ENCODE results near the gene TIMM21.

TIMM21 gene, protein sequence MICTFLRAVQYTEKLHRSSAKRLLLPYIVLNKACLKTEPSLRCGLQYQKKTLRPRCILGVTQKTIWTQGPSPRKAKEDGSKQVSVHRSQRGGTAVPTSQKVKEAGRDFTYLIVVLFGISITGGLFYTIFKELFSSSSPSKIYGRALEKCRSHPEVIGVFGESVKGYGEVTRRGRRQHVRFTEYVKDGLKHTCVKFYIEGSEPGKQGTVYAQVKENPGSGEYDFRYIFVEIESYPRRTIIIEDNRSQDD

DNA sequence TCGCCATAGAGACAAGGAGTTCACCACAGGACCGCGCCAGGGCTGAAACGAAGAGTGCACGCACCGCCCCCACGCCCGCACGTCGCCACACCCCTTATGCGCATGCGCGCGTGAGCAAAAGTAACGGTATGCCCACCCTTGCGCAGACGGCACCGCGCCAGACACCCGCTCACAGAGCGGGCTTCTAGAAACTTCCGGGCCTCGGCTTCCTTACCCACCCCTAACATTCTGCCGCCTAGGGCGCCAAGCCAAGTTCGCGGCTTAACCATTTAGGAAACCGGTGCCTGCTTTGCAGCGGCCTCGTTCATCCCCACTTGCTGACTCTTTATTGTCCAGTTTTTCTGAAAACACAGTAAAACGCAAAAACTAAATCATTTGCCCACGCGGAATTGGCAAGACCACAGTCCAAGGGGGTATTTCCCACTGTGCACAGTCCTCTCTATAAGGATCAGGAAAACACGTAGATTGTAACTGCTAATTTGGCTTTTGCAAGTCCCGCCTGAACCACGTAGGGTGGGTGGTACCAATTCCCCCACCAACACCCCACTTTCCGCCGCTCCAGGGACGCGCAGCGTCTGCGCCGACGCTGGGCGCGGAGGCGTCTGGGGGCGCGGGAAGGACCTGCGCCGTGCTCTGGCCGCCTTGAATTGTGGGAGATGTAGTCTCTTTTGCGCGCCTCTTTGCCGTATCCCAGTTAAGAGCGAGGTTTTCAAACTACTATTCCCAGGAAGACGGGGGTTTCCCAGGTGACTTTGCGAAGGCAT is at the start of gene TIMM21, which contains the start of gene FBXO15:
TSS of gene TIMM21 (plus strand) at position 745 of the 764 bp plus-strand sequence. CDS start 286 bp downstream, outside the sequence.
TSS of gene FBXO15 (minus strand) at position 56 of the 764 bp plus-strand sequence. CDS start at position 7, 49 bp downstream.
- DNase-seq (ENCODE audit: low spot score) = peak; percentile 95

DNA sequence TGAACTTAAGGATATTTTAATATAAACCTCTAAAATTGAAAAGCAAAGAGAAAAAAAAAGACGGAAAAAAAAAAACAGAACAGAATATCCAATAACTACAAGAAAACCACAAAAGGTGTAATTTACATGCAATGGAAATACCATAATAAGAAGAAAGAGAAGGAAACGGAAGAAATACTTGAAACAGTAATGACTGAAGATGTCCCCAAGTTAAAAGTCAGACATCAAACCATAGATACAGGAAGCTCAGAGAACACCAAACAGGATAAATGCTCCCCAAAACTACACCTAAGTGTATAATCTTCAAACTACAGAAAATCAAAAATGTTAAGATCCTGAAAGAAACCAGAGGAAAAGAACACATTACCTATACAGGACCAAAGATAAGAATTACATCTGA is 39.9 kb upstream of the TIMM21 start:
- no peak for DNase-seq (ENCODE audit: low spot score)

DNA sequence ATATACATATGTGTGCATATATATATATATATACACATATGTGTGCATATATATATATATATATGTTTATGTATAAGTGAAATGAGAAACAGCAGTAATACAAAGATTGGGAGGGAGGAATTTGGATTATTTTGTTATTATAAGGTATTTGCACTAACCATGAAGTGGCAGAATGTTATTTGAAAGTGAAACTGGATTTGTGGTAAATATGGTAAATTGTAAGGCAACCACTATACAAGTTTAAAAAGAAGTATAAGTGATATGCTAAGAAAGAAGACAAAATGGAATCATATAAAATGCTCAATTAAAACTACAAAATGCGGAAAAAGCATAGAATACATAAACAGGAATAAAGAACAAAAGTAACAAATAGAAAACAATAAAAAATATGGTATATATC is 38.2 kb upstream of the TIMM21 start:
- no peak for DNase-seq (ENCODE audit: low spot score)

DNA sequence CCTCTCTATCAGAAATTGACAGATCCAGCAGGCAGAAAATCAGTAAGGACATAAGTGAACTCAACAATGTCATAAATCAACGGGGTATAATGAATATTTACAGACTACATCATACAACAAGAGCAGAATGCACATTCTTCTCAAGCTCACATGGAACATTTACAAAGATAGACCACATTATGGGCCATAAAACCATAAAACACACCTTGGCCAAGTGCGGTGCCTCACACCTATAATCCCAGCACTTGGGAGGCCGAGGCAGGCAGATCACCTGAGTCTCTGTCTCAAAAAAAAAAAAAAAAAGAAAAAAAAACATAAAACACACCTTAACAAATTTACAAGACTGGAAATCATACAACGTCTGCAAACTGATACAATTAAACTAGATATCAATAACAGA is 37.3 kb upstream of the TIMM21 start:
- DNase-seq (ENCODE audit: low spot score) = no peak

DNA sequence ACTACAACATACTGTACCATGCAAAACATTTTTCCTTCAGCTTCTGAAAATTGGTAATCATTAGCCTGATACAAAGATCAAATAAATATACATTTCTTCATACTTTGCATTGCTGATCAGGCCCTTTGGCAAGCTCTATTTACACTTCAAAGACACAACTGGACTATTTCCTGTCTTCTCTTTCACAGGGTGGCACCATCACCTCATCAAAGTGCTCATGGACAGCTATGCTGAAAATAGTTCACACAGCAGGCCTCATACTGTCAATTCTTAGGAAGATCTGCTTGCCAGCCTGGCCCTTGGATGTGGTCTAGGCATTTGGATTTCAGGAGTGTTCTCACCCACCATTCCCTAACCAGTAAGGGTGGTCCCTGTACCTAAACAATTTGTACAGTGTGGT is 34.6 kb upstream of the TIMM21 start:
- peak; percentile 30 for DNase-seq (ENCODE audit: low spot score)

DNA sequence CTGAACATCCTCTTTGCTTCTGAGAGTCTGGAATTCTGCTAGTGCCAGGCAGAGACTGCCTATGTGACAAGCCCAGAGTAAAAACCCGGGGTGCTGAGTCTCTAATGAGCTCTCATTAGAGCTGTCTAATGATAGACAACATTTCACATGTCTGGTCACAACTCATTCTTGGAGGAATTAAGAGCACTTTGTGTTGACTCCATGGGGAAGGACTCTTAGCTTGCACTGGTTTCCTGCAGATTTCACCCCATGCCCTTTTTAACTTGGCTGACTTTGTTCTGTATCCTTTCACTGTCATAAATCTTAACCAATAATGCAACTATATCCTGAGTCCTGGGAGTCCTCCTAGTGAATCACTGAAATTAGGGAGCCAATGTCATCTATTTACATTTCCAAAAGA is 34.2 kb upstream of the TIMM21 start:
- no peak for DNase-seq (ENCODE audit: low spot score)

DNA sequence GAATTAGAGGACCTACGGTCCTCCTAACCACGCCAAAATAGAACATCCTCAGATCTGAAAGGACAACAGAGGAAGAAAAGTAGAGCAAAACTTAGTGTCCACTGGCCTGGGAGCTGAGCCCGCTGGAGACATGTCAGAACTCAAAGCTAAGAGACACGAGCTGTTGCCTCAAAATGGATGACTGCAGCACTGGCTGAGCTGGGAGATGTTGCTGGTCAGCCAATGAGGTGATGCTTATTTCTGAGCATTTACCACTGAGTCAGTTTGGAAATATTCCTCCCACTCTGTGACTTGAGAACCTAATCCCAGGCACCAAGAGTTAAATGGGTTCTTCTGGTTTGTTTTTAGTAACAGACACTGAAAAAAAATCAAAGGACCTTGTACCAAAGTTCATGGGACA is 33.3 kb upstream of the TIMM21 start:
- DNase-seq (ENCODE audit: low spot score) = no peak

DNA sequence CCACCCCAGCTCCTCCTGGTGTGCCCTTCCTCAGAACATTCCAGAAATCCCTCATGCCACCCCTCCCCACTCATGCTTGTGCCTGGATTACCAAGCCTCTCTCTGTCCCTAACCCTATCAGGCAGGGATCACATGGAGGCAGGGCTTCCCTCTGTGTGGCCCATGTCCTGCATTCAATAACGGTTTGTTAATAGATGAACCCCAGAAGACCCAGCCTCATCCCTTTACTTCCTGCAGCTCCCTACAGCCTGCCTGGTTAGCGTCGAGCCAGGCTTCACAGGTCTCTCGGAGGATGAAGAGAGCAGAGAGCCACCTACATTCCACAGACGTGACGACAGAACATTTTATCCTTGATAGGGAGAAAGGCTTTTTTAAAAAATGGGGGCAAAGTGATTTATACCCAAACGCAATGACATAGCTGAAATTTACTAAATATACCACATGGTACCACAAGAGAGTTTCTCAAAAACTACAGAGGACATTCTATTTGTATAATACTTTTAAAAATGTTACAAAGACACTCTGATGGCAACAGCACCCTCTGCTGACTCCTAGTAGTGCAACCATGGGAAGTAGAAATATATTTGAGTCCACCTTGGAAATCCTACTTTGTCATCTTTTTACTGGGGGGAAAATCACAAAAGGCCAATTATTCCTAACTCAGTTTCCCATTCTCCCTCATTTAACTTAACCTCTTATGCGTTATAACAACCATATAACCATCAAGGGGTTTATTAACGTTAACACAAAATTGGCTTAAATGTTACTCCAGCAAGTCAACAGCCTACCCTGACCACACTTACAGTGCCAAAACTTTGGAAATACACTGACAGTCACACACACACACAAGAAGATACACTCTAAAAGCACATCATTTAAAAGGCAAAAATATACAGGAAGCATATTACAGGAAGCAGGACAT is 31.4 kb upstream of the TIMM21 start:
- peak; percentile 75 for DNase-seq (ENCODE audit: low spot score)

DNA sequence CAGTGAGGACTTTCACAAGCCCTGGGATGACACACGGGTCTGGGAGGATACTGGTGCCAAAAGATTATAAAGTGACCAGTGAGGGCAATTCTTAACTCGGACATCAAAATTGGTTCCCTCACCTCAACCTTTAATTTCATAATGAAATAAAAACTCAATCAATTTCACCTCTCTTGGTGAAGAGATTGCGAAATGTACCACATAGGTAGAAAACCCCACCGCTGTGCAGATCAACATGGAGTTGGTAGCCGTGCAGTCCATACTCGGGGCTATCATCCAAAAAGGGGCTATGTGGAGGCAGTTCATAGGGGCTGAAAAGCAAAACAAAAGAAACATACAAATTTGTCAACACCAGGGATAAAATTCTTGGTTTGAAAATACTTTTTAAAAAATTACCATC is 25.1 kb upstream of the TIMM21 start:
- DNase-seq (ENCODE audit: low spot score) = no peak

DNA sequence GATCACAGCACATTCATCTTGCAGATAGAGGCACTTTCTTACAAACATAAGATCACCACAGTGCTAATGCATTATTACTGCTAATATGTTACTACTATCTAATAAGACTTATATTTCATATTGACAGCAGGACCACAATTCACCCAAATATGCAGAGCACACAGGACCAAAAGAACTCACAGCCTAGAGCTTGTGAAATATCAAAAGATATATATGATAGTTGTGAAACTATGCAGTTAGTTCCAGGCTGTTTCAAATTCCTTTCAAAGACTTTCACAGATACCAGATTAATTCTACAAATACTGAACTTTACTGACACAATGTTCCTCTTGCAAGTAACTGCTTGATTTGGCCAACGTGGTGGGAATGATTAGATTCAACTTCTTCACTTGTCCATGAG is 23.7 kb upstream of the TIMM21 start:
- no peak for DNase-seq (ENCODE audit: low spot score)

DNA sequence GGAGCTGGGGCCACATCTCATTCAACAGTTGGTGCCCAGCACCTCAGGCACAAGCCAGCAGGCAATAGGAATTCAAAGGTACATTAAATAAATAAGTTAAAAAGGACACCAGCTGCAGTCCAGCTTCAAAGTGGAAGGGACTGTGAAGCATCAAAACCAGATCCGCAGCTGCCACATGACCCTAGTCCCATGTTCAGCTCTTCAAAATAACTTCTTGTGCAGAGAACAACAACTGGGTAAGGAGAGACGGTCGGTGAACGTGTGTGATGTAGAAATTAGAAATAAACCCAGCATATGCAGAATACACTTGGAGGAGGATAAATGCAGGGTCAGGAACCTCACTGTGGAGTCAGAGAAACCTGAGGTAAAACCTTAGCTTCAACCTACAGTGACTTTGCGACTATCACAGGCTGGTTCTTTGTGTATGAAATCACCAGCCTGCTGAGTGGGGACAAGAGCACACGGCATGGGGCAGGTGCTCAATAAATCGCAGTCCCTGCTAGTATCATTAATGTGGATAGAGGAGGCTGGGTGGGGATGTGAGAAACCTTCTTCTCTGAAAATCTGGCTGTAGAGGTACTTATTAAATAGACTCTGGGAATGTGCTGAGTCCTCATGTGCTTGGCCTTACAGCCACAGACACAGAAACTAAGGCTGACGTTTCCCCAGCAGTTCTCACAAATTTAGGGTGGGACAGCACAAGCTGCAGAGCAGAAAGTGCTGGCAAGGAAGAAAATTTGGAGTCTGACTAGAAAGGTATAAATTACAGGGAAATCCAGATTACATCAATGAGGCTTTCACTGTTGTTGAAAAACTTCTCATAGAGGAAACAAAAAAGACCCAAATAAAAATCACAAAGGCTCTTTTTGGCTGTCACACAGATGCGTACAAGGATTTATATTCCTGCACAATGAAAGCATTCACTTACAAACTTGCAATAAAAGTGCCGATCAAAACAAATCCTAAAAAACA is 21.4 kb upstream of the TIMM21 start:
- DNase-seq (ENCODE audit: low spot score) = peak; percentile 90

DNA sequence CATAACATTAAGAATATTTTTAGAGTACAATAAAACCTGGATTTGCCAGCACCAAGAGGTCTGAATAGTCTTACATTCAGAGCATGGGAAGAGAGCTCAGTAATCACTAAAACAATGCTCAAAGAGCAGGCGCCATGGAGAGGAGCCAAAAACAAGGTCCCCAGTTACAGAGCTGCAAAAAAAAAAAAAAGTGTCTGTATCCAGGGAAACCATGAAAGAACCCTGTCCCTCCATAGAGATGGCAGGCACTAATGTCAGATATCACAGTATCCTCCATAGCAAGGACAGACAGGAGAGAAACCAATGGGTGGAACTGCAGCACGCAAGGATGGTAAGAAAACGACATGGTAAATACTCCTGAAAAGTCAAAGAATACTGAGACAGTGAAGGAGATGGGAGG is 20.2 kb upstream of the TIMM21 start:
- peak; percentile 89 for DNase-seq (ENCODE audit: low spot score)

DNA sequence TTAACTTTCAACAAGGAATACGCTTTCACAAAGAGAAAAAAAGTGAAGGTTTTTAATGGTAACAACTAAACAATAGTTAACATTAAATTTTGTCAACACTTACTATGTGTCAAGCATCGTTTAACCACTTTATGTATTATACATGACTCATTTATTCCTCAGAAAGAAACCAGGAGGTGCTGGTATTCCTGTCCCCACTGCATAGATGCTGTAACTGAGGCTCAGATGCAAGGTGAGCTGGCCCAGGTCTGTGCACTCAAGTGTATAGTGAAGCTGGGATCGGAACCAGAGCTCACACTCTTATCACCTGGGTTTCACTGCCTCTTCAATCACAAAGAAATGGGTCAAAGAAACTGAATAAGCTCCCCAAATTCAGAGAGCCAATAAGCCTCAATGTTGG is 17.2 kb upstream of the TIMM21 start:
- DNase-seq (ENCODE audit: low spot score) = no peak

DNA sequence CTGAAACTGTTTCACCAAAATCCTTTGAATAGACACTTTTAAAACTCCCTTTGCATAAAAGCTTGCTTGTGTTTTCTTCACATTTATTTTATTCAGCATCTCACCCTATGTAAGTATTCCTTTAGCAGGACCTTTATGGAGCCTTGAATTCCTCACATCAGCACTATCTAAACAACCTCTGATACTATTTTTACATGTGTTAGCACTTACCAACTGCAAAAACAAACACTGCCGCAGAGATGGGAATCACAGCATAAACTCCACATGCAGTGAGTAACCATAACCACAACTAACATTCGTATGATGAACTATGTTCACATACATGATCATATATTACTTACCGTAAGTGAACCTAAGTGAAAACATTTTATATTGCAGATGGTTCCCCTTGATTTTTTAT is 16.1 kb upstream of the TIMM21 start:
- DNase-seq (ENCODE audit: low spot score) = no peak

DNA sequence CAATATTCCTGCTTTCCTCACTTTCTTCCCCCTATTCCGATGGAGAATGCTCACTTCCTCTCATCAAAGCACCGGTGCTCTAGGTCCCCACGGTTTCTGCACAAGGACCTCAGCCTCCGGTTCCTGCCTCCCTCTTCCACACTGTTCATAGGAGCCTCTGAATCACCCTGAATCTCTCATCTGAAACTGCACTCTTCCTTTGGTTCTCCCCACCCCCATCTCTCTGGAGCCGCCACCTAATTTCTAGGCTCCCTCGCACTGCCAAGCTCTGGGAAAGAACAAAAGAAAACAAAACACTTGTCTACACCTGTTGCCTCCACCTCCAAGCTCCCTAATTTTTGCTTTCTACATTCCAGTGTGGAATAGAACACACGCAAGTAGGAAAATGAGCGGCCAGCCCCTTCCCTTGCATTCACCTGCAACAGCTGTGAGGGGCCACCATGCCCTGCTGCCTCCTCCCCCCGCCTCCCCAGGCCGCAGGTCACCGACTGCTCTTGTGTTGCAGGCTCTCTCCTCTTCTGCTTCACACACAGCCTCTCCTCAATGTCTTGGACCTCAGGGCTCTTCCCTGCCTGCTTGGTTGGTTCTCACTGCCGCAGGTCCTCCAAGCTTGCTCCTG is 10.3 kb upstream of the TIMM21 start:
- no peak for DNase-seq (ENCODE audit: low spot score)

DNA sequence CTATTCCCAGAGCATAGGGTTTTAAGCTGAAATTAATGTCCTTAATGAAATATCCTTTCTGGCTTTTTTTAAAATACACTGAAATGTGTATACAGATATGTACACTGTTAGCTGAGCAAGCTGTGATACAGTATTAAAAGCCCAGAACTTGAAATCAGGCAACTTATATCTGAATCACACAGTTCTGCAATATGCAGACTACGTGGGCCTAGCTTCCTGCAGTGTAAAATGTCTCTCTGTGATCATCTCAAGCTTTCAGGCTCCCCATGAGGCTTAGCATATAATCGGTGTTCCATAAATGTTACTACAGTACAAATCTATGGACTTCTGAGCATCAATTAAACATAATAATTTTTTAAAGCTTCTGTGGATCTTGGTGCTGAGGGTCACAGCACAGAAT is 8.9 kb upstream of the TIMM21 start:
- no peak for DNase-seq (ENCODE audit: low spot score)

DNA sequence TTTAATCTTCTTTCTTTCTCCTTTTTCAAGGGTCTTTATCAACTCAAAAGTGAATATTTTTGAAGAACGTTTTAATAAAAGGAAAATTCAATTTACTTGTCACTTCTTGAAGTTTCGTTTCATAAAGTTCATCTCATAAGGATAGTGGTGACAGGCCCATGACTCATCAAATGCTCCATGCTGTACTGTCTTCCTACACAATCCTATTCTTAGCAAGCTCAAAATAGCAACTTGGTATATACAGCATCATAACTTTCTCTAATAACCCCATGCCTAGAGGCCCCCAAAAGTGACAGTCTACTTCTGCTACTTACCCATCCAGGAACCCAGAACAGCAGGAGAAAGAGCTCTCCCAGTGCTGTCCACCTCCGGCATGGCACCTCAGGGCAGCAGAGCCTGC is 8.4 kb upstream of the TIMM21 start:
- DNase-seq (ENCODE audit: low spot score) = no peak

DNA sequence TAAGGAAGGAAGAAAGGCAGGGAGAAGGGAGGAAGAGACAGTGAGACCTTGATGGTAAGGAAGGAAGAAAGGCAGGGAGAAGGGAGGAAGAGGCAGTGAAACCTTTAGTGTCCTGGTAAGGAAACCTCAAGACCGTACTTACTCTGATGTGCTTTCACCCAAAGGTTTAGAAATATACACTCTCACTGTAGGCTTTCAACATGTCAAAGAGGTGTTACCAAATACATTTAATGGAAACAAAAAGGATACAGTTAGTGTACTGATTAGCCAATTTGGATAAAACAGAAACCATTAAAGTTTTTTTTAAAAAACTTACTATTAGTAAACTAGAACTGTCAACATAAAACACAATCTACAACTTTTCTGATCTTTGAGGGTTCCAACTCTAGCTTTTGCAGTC is 7.7 kb upstream of the TIMM21 start:
- no peak for DNase-seq (ENCODE audit: low spot score)

DNA sequence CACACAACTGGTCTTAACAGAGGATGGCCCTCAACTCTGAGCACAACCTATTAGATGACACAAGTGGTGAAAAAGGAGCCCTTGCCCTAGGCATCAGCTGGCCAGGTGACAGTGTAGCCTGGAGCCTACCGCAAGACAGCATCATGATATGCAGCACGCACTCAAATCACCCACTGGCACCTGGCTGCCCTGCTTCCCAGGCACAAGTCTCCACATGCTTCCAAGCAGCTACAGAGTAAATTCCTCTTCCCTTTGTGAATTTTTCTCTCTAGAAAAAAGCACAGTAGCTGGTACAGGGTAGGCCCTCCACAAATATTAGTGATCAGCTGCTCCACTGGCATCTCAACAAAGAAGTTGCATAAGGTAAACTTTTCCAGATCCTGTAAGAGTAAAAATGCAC is 6.7 kb upstream of the TIMM21 start:
- DNase-seq (ENCODE audit: low spot score) = no peak

DNA sequence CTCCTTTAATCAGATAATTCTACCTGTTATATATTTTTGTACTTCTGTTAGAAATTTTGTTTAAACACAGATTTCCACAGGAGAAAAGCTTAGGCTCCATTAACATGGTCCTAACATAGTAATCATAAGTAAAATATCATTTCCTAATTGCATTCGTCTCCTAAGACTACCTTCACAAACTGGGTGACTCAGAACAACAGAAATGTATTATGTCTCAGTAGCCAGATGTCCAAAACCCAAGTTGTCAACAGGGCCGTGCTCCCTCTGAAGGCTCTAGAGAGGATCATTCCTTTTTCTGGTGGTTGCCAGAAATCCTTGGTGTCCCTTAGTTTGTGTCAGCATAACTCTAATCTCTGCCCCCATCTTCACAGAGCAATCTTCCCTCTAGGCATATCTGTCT is 6.1 kb upstream of the TIMM21 start:
- no peak for DNase-seq (ENCODE audit: low spot score)

DNA sequence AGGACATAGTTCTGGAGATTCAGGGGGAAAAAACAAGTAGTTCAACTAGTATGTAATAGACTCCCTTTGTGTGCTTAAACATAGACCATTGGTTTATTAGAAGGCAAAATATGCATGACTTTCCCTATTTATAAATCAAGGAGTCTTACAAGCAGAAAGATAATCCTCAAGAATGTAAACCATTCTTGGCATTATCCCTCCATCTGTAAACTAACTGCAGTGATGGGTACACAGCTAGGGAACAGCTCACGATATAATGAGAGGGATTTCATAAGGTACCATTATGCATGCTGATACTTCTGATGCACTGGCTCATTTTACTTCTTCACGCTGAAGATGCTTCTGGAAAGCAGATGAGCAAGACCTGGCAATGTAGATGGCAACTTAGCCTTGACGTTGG is 1.6 kb upstream of the TIMM21 start:
- no peak for DNase-seq (ENCODE audit: low spot score)
